Measurements from ENCODE around the gene KLHL15.

KLHL15 gene

GRCh38 chrX:23939203-23939602 is 87.8 kb downstream of the KLHL15 start:
- no peak overlapping the region for H3K4me3 ChIP-seq (ENCODE audit: low read depth, low read length)
- TF ChIP-seq MYC (IDR thresholded peaks at IDR 0.05; ENCODE audit: low read depth, low read length) (no peak), POLR2A (IDR thresholded peaks at IDR 0.05; ENCODE audit: extremely low read depth, insufficient read length) (no peak), MAX (IDR thresholded peaks at IDR 0.05; ENCODE audit: low read depth, low read length) (no peak), CTCF (IDR thresholded peaks at IDR 0.05; ENCODE audit: low read depth, low read length) (no peak)
- DNase-seq (ENCODE audit: low read depth): no peak

- DNase-seq (ENCODE audit: low read depth): no peak
- TF ChIP-seq POLR2A (IDR thresholded peaks at IDR 0.05; ENCODE audit: extremely low read depth, insufficient read length) (no peak), MAX (IDR thresholded peaks at IDR 0.05; ENCODE audit: low read depth, low read length) (no peak), CTCF (IDR thresholded peaks at IDR 0.05; ENCODE audit: low read depth, low read length) (no peak), MYC (IDR thresholded peaks at IDR 0.05; ENCODE audit: low read depth, low read length) (no peak)
These were observed 88.3 kb downstream of the KLHL15 start for GRCh38 chrX:23938690-23939089.

GRCh38 chrX:23937100-23937499 is 89.9 kb downstream of the KLHL15 start:
- H3K4me3 ChIP-seq (ENCODE audit: low read depth, low read length): no peak overlapping the region
- no peak for TF ChIP-seq CTCF (IDR thresholded peaks at IDR 0.05; ENCODE audit: low read depth, low read length)
- TF ChIP-seq POLR2A (IDR thresholded peaks at IDR 0.05; ENCODE audit: extremely low read depth, insufficient read length): no peak
- TF ChIP-seq MYC (IDR thresholded peaks at IDR 0.05; ENCODE audit: low read depth, low read length): no peak
- TF ChIP-seq MAX (IDR thresholded peaks at IDR 0.05; ENCODE audit: low read depth, low read length): no peak
- DNase-seq (ENCODE audit: low read depth): peak; percentile 31

More at GRCh38 chrX:23938690-23939089, 88.3 kb downstream of the KLHL15 start:
- H3K4me3 ChIP-seq (ENCODE audit: low read depth, low read length): no peak overlapping the region

- TF ChIP-seq MYC (IDR thresholded peaks at IDR 0.05; ENCODE audit: low read depth, low read length): no peak
- TF ChIP-seq CTCF (IDR thresholded peaks at IDR 0.05; ENCODE audit: low read depth, low read length): no peak
- TF ChIP-seq POLR2A (IDR thresholded peaks at IDR 0.05; ENCODE audit: extremely low read depth, insufficient read length): no peak
- no peak for TF ChIP-seq MAX (IDR thresholded peaks at IDR 0.05; ENCODE audit: low read depth, low read length)
- H3K4me3 ChIP-seq (ENCODE audit: low read depth, low read length): no peak overlapping the region
- no peak for DNase-seq (ENCODE audit: low read depth)
These were observed 90.8 kb downstream of the KLHL15 start for GRCh38 chrX:23936180-23936579.

GRCh38 chrX:23935106-23935505 is 91.9 kb downstream of the KLHL15 start:
- no peak for DNase-seq (ENCODE audit: low read depth)
- TF ChIP-seq POLR2A (IDR thresholded peaks at IDR 0.05; ENCODE audit: extremely low read depth, insufficient read length) (no peak), CTCF (IDR thresholded peaks at IDR 0.05; ENCODE audit: low read depth, low read length) (no peak), MYC (IDR thresholded peaks at IDR 0.05; ENCODE audit: low read depth, low read length) (no peak), MAX (IDR thresholded peaks at IDR 0.05; ENCODE audit: low read depth, low read length) (no peak)
- H3K4me3 ChIP-seq (ENCODE audit: low read depth, low read length): no peak overlapping the region
